Endothelial cell (in vitro differentiated cells): Measurements from ENCODE around the gene KRT38. TPM values are rescaled to one million over a fixed set of nuclear protein-coding genes. Genes with fewer than 3 reads are reported as not detected.

ENCODE experiments used
- DNase-seq: peaks from one replicate; pipeline ENCODE4 v3.0.0; 2021; ENCODE audit warnings: low spot score
- H3K27ac Mint-ChIP-seq: one replicate; pipeline ENCODE4 v1.8.0; 2021; ENCODE audit warnings: mixed read lengths, inconsistent platforms; ENCODE audit not compliant: unreplicated experiment
- H3K27me3 Mint-ChIP-seq: one replicate; pipeline ENCODE4 v1.8.0; 2021; ENCODE audit warnings: mild to moderate bottlenecking, moderate library complexity, mixed read lengths, inconsistent platforms; ENCODE audit not compliant: unreplicated experiment
- H3K36me3 Mint-ChIP-seq: one replicate; pipeline ENCODE4 v1.8.0; 2021; ENCODE audit warnings: mild to moderate bottlenecking, low read depth, mixed read lengths, inconsistent platforms; ENCODE audit not compliant: unreplicated experiment
- H3K4me1 Mint-ChIP-seq: one replicate; pipeline ENCODE4 v1.8.0; 2021; ENCODE audit warnings: mild to moderate bottlenecking, mixed read lengths, inconsistent platforms; ENCODE audit not compliant: unreplicated experiment
- H3K4me3 Mint-ChIP-seq: one replicate; pipeline ENCODE4 v1.8.0; 2021; ENCODE audit warnings: mild to moderate bottlenecking, mixed read lengths, inconsistent platforms; ENCODE audit not compliant: unreplicated experiment
- H3K9me3 Mint-ChIP-seq: one replicate; pipeline ENCODE4 v1.8.0; 2021; ENCODE audit warnings: mixed read lengths, inconsistent platforms; ENCODE audit not compliant: unreplicated experiment
- total RNA-seq: library from RNA; stranded (reverse); fragmentation: NEBNext Ultra II Directional; extraction: Animal tissue kit (Norgen Biotek cat#: 25700); gene quantifications from one replicate; pipeline ENCODE4 v1.2.1, GENCODE V29; 2021; ENCODE audit not compliant: unreplicated experiment
- TF ChIP-seq, protein P1 (sequence below): fragments of 200-600 bp; sonication (generic); IDR thresholded peaks from one replicate; pipeline ENCODE4 v1.5.0; 2021; ENCODE audit warnings: antibody characterized with exemption; ENCODE audit not compliant: unreplicated experiment

KRT38 gene
- total RNA-seq, 1 donor from 2014 or later: not detected

DNA sequence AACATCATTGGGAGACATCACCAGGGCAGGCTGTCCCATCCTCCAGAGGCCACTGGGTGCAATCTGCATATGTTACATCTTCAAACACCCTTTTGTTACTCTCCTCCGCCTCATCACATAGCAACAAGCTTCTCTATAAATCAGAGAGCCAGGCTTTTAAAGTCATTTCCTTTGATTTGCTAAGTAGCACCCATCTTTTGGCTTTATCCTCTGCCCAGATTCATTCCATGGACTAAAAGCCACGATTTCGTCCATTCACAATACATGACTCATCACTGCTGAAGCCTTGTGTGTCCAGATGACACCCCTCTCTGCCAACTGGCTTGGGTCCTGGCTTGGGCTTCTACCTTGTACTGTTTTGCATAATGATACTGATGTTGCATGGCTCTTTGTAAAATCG lies 2.0 kb upstream of the KRT38 start:
- no peak for DNase-seq
- Mint-ChIP-seq H3K4me1 (no peaks in the 10 kb centered on the region), H3K4me3 (no peak overlapping the region), H3K27ac (no peak overlapping the region), H3K36me3 (no peaks in the 10 kb centered on the region), H3K9me3 (no peaks in the 10 kb centered on the region), H3K27me3 (peaks cover 1% of the 10 kb centered on the region)
- TF ChIP-seq, protein P1, sequence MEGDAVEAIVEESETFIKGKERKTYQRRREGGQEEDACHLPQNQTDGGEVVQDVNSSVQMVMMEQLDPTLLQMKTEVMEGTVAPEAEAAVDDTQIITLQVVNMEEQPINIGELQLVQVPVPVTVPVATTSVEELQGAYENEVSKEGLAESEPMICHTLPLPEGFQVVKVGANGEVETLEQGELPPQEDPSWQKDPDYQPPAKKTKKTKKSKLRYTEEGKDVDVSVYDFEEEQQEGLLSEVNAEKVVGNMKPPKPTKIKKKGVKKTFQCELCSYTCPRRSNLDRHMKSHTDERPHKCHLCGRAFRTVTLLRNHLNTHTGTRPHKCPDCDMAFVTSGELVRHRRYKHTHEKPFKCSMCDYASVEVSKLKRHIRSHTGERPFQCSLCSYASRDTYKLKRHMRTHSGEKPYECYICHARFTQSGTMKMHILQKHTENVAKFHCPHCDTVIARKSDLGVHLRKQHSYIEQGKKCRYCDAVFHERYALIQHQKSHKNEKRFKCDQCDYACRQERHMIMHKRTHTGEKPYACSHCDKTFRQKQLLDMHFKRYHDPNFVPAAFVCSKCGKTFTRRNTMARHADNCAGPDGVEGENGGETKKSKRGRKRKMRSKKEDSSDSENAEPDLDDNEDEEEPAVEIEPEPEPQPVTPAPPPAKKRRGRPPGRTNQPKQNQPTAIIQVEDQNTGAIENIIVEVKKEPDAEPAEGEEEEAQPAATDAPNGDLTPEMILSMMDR: no peak

DNA sequence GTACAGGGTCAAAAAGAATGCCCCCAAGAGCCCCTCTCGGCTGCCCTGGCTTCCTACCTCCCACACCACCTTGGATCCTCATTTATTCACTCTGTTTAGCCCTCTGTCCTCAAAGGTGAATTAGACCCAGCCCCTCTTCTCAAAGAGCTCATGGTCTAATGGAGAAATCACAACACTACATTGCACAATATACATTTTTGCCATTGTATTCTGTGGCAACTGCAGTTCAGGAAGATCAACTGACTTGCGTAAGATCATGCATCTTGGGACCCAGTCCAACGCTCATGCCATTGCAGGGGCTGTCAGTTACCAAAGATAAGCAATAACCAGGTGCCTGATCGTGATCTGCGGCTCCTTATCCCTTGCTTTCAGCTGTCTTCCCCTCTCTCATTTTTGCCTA lies 1.4 kb downstream of the KRT38 start:
- TF ChIP-seq, protein P1: no peak
- no peak overlapping the region for H3K4me3 Mint-ChIP-seq
- H3K27me3 Mint-ChIP-seq: peaks cover 1% of the 10 kb centered on the region
- no peaks in the 10 kb centered on the region for H3K4me1 Mint-ChIP-seq
- no peaks in the 10 kb centered on the region for H3K36me3 Mint-ChIP-seq
- no peak overlapping the region for H3K27ac Mint-ChIP-seq
- no peaks in the 10 kb centered on the region for H3K9me3 Mint-ChIP-seq
- DNase-seq: no peak

- H3K27ac Mint-ChIP-seq: no peak overlapping the region
- H3K9me3 Mint-ChIP-seq: no peaks in the 10 kb centered on the region
- DNase-seq: no peak
- H3K27me3 Mint-ChIP-seq: peaks cover 1% of the 10 kb centered on the region
- H3K4me3 Mint-ChIP-seq: no peak overlapping the region
- H3K4me1 Mint-ChIP-seq: no peaks in the 10 kb centered on the region
- H3K36me3 Mint-ChIP-seq: no peaks in the 10 kb centered on the region
- TF ChIP-seq, protein P1: no peak
Measured at GRCh38 chr17:41437769-41438168, 3.0 kb downstream of the KRT38 start.

DNA sequence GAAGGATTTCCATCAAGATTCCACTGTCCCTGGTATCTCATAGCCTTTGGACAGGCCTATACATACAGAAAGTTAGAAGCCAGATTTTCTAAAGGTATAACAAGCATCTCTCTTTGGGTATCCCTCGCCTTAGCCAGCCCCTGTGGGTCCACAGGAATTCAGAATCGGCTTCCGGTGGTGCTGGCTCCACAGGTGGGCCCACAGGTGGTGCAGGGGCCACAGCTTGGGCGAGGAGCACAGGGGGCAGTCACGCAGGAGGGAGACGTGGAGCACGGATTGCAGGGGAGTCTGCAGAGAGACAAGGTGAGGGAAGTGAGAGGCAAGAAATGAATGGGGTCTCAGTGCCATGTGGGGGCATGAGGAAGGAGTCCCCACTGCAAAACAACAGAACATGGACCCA lies 3.5 kb downstream of the KRT38 start:
- H3K9me3 Mint-ChIP-seq: no peaks in the 10 kb centered on the region
- no peak overlapping the region for H3K4me3 Mint-ChIP-seq
- no peak overlapping the region for H3K27ac Mint-ChIP-seq
- no peaks in the 10 kb centered on the region for H3K36me3 Mint-ChIP-seq
- H3K4me1 Mint-ChIP-seq: no peaks in the 10 kb centered on the region
- DNase-seq: no peak
- TF ChIP-seq, protein P1: no peak
- H3K27me3 Mint-ChIP-seq: peaks cover 1% of the 10 kb centered on the region

DNA sequence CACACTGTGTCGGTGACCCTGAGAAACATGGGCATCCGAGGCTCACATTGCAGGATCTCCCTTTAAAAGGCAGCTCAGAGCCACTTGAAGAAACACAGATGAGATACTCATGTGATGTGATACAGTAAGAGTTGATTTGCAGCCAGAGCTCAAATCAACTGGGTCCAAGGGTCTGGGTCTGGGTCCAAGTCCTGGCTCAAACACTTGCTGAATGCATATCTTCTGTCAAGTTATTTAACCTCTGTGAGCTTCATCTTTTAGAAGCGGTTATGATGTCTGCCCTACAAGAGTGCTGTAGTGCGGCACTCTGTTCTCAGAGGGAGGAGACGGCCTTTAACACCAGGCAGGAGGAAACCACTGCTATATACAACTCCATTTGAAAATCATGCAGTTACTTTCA lies 6.4 kb downstream of the KRT38 start:
- TF ChIP-seq, protein P1: no peak
- Mint-ChIP-seq H3K4me1 (no peaks in the 10 kb centered on the region), H3K4me3 (no peak overlapping the region), H3K36me3 (no peaks in the 10 kb centered on the region), H3K27me3 (no peaks in the 10 kb centered on the region), H3K27ac (no peak overlapping the region), H3K9me3 (no peaks in the 10 kb centered on the region)
- DNase-seq: no peak
